Stimulated activated CD8-positive, alpha-beta memory T cell treated with anti-CD3 and anti-CD28 coated beads, Interleukin-4, amount 100 ng/mL, for 1 hour (primary cell): Measurements from ENCODE around the gene RUNX2.
"Not testable (repeated sequence)": the region's sequence is repeated elsewhere in the genome, so short reads cannot be mapped to it uniquely, and the experiment has no call there.

ENCODE experiments used
- DNase-seq, 2 donors: peaks; one replicate each; pipeline ENCODE4 v3.0.0-alpha.2; 2020; ENCODE audit warnings: low read depth in 2 of 2, low spot score in 1 of 2

RUNX2 gene

DNA sequence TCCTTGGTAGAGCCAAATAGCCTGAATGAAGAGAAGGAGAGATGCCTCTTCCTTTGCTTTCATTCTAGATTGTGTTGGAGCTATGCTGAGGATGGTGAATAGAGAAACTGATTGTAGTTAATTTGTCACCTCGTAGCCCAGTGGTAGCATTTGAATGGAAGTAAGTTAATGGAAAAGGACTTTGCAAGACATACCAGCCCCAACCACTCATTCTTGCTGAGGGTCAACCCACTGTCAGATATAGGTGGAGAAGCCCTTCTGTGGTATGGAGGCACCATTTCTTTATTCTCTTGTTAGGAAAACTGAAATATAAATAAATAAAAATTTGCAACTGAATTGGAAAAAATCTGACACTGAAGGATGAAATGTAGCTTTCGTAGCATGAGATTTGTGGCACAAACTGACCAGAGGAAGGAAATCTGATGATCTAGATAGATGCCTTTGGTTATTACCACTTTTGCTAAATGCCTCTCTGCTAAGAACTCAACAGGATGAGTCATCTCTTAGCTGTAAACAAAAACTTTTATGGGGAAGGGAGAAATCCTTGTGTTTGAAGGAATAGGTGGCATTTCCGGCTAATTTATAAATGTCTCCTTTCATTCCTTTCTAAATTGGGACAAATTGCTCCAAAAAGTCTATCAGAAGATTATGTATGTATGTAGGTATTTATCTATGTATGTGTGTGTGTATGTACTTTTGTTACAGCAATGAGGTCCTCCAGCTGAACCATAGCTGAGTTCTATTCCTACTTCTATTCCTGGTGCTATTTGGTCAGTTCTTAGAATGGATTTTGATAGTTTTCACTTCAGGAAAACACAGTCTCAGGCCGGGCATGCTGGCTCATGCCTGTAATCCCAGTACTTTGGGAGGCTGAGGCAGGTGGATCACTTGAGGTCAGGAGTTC lies 126.1 kb downstream of the RUNX2 start:
- no peak for DNase-seq

DNA sequence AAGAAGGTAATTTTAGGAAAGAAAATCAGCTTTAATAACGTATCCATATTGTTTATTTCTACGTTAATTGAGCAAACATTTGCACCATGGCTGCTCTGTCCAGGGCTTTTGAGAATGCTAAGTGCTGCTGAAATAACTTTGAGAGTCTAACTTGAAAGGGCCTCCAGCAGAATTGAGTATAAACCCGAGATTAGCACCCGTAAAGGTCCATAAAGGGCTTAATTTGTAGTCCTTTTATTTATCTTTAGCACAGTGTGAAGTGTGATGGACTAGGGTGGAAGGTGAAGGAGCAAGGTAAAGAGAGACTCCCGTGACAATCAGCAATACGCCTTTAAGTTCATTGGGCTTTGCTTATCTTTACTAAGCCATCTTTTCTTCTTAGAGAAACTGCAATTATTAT lies 127.3 kb downstream of the RUNX2 start:
- no peak for DNase-seq

DNA sequence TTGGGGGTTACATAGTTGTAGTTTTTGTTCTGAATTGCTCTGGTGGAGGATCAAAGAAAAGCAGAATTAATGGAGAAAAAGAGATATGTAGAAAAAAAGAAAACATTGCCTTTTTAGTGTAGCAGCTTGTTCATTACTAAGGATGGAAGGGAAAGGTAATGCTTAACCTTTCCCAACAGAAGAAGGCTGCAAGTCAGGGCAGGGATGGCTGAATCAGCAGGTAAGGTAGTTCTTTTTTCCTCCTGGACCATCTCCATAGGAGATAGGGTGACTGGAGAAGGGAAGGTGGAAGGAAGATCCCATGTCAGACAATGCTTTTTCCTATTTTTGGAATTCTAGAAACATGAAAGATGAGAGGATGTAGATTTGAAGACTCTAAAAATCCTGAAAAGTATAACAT lies 129.0 kb downstream of the RUNX2 start:
- no peak for DNase-seq

DNA sequence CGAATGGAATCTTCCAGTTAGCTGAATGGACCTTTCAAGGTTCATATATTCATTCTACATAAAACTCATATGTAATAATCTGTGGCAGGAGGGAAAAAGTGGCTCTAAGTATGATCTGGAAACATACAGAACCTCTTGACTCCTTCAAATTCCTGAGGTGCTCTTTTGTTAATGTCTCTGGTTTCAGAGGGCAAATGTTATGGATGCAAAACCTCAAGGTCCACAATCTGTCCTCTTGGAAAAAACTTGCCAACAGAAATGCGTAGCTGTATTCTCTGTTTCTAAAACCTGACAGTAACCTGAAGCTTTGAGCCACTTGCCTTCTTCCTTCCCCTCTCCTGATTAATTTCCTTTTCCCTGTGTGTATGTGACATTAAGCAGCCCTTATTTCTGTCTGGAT lies 130.5 kb downstream of the RUNX2 start:
- no peak for DNase-seq

DNA sequence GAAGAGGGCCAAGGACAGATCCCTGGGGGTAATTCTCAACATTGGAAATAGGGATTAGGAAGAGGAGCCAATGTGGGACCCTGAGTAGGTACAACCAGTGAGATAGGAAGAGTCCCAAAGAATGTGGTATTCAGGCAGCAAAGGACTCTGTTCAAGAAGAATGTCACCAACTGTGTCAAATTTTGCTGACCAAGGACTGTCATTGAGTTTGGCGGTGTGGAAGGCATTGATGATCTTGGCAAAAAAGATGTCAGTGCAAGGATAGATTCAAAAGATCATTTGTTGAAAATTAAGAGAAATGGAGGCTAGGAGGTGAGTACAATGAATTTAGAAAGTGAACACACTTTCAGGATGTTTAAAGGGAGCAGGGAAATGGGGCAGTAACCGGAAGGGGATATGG lies 132.0 kb downstream of the RUNX2 start:
- no peak for DNase-seq

DNA sequence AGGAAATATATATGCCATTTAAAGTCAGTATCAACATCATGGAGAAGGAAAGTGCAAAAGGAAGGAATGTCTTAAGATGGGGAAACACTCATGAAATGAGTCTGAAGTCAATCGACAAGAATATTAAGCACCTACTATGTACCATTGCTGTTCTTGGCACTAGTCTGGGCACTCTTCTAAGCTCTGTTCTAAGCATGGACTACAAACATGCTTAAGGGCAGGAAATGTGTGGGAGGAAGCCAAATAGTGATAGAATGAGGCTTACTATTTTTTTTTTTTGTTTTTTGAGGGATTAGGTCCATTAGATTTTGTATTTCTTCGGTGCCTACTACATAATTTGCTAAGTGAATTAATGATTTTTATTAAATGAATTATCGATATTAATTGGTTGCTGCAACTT lies 133.4 kb downstream of the RUNX2 start:
- DNase-seq = no peak

DNA sequence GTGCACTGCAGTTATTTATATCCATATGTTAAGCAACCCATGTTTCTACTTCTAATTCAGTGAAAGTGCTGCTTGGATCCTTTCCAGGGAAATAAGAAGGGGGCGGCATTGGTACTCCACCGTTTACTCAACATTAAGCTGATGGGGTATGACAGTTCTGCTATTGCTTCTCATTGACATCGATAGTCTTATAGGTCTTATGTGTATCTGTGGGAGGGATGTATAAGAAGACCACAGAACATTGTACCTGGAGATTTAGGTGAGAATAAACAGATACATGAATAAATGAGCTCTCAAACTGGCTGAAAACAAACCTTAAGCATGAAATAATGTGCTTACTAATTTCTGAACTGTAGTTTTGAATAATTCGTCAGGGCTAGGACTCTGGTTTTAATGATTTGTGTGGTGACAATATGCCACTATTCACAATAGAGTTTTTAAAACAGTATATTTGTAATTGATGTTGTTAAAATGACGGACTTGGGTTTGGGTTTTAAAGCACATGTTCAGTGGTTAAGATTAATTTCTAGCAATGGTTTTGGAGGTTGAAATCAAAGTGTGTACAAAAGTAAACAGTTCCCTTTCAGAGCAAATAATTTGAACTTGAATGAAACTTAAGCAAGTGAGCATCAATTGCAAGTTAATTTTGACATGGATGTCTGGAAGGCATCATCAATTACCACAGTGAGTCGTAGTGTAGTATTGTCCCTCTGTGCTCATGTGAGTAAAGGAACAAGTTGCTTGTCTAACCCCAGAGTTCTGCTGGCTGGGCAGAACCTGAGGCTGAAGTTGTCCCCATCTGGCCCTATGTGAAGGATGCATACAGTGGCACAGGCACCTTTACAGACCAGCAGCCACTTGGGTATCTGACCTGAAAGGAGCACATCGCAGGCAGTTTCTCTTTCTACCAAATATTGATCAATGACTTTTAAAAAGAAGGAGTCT lies 134.3 kb downstream of the RUNX2 start:
- no peak for DNase-seq

DNA sequence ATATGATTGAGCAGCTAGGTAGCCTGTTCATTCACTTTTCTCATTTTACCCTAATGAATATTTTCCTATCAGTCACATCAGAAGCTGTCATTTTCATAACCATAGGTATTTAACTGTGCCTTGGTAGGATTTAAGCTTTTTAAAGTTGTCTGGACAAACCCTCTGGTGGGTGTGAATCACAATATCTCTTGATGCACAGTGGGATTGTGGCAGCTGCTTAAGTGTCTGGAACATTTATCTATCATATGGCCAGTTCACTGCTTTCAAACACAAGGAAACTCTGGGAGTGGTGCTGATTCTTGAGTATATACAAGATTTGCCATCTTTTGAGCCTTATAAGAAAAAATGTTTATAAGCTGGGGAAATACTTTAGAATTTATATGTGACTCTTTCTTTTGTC lies 136.6 kb downstream of the RUNX2 start:
- DNase-seq = no peak

DNA sequence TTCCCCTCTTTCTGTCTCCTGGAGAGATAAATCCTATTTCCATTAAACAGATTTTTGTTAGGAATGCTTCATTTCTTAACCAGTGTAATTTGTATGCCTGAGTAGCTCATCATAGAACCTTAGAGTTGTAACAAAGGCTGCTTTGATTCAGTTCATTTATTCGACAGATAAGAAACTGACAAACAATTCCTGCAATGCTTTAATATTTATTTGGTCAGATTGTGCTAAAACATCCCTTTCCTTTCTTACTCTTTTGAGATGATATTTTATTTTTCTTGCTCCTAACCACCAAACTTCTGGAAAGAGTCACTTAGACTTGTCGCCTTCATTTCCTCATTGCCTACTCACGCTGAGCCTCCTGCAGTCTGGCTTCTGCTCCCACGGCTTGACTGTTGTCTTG lies 138.6 kb downstream of the RUNX2 start:
- DNase-seq = no peak

DNA sequence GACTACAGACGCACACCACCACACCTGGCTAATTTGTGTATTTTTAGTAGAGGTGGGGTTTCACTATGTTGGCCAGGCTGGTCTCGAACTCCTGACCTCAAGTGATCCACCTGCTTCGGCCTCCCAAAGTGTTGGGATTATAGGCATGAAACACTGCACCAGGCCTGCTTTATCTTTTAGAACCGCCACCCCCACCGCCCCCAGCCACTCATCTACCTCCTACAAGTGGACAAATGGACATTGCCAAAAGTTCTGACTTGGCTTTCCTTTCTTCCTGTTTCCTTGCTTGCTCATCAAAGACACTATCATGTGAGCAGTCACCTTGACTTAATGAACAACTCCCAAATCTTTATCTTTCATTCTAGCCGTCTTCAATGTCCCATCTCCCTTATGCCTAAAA lies 139.3 kb downstream of the RUNX2 start:
- not testable (repeated sequence) for DNase-seq

DNA sequence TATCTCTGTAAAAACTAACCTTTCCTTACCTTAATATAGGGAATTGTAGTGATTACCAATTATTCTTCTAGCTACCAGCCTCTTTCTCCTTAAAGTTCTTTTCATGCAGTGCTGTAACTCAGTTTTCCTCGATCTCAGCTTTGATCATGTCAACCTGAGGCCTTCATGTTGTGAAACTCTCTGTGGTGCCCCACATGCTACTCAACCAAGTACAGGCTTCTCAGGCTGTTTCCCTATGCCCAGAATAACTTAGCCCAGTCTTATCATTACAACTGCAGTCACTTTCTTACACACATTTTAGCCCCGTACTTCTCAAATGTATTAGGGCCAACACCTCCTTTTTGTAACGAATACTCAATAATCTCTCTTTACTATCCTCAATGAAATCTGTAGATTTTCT lies 139.7 kb downstream of the RUNX2 start:
- DNase-seq = no peak

DNA sequence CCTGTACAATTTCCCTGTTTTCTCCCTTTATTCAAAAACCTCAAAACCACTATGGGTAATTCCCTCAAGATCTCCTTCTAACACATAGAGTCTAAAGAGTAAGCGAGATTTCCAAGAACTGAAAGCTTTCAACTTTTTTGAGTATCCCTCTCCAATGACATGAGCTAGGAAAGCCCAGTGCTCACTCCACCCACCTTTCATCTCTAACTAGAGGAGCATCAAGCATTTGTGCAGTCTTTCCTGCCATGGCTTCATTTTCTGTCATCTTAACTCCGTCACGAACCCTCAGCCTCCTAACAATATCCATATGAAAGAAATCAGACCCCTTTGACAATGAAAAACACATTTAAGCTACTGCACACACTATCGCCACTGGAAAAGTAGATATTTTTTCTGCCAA lies 141.5 kb downstream of the RUNX2 start:
- DNase-seq = no peak

DNA sequence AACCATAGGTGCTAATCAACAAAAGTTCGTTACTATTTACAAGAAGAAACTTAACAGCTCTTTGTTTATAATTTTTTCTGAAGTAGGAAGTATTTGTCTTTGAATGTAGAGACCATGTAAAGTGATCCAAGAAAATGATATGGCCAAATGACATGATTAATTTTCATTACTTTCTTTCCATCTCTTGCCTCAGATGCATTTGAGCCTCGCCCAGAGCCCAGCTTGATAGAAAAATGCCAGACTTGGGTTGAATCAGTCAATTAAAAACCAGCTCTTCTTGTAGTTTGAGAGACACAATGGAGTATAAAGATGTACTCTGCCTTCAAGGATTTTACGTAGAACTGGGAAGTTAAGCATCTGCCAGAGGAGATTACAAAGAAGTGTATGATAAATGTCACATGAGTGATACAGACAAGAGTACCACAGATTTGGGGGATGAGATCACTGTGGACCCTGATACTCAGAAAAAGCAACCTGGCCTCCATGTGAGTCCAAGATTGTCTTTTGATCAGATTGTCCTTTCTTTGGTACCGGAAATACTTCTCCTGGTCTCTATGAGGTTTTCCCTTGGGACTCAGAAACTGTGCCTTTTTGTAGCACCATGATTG lies 142.1 kb downstream of the RUNX2 start:
- no peak for DNase-seq

DNA sequence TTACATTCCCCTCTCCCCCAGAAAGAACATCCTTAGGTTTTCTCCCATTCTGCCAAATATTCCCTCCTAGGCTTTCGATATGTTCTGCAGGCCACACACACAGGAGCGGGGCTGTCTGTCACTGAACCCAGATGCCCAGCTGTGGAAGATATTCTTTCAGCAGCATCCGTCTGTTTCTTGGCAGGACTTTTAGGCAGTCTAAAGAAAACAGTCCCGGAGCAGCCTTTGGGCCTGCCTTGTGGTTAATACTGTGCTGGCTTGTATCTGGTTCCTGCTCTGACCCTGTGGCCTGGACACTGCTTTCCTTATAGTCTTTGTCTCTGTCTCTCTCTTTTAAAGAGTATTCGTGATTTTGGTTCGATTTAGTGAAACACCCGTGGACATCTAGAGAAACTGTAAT lies 144.3 kb downstream of the RUNX2 start:
- no peak for DNase-seq

DNA sequence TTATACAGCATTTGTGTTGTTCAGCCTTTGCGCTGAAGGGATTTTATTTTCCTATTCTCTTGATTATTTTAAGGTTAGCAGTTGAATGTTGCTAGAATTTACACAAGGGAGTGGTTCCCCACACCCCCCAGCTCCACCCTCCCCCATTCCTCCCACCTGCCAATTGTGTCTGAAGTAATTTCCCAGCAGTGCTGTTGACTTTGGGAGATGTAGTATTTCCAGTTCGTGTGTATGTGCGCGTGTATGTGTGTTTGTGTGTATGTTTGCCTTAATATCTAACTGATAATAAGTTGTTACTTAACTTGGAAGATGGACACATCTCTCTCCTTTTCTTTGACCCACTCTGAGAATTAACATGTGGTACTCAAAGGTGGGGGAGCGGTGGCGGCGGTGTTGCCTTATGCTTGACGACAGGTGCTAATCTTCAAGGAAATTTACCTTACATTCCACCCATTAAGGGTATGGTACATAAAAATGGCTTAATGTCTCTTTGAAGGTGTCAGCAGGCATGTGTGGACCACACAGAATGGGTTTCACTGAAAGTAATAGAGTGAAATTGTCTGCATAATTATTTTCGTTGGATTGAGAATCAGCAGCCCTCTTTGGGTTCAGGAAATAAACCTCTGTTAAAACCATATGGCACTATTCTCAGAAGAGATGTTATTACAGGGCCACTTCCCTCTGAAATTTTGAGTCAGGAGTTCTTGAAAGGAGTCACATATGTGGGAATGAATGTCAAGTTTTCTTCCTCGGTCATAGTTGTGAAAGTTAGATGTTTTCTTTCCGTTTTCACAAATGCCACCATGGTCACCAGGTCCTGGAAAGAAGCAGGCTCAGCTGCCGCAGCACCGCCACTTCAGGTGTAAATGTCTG lies 145.2 kb downstream of the RUNX2 start:
- no peak for DNase-seq

DNA sequence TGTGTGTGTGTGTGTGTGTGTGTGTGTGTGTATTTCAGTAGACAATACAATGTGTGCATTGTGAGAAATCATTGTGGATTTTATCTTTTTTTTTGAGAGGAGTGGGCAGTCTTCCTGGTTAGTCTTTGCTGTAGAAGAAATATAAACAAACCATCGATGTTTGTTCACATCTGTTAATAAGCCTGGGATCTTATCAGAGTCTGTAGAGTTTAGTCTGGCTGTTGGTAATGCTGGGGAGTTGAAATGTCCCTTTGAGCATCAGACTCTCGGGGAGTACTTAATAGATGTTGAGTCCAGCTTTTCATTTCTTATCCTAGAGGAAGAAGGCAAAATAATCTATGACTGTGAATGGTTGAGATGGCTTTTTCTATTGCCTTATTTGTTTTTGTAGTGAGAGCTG lies 146.2 kb downstream of the RUNX2 start:
- no peak for DNase-seq

DNA sequence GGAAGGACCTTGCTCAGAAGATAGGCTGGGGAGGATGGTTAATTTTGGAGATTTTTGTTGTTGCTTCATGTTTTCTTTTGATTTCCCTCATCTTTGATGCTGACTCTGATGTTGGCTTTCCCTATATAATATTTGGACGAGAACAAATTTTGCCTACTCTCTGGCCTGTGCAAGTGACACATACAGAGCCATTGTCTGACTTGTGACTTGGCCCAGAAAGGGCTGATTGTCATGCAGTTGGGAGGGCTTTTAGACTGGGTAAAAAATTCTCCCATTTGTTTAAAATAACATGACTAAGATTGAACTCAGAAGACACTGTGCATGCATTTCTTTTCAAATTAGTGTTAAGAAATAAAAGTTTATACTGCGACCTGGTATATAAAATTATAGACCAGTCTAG lies 148.2 kb downstream of the RUNX2 start:
- DNase-seq = no peak

DNA sequence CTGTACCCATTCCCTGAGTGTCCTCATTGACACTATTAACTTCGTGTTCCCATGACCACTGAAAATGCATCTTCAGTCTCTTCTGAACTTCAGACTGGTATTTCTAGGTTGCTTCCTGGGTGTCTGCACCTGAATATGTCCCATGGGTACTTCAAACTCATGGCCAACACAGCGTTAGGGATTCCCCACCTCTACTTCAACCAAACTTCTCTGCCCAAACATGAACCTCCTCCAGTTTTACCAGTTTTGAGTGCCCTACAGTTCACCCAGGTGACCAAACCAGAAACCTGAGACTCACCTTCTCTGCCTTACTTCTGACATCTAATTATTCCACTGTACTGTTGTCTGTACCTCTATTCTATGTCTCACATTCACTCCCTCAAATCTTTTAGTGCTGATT lies 149.1 kb downstream of the RUNX2 start:
- no peak for DNase-seq

DNA sequence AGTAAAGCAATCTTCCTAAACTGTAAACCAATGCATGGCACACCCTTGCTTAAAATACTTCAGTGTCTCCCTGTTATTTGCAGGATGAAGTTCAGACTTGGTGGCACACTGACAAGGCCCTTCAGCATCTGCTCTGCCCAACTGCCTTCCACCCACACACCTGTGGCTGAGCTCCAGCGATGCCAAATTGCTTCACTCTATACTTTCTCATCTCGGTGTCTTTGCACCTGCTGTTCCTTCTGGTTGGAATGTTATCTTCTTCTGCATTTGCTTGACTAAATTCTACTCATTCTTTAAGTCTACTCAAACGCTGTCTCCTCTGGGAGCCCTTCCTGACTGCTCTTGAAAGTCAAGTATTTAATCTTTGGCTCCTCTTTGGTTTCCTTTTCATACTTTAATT lies 149.7 kb downstream of the RUNX2 start:
- DNase-seq = no peak

DNA sequence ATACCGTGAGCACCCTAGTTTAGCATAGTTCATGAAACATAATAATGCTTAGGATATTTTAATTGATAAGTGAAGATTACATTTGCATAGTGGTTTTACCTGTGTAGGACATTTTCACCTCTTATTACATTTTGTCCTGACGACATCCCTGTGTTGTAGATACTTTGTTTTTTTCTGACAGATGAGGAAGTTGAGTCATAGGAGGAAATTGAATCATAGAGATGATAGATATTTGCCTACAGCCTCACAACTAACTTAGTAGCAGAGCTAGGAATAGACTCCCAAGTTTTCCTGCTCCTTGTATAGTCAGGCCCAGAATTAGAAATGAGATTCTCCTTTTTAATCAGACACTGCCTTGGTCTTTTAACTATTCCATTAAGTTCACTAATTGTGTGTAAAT lies 150.1 kb downstream of the RUNX2 start:
- no peak for DNase-seq
